Liver (tissue), 9 donors: ENCODE measurements around the gene TNFAIP8. TPM values are rescaled to one million over a fixed set of nuclear protein-coding genes. Genes with fewer than 3 reads are reported as not detected.
"Not testable (repeated sequence)": the region's sequence is repeated elsewhere in the genome, so short reads cannot be mapped to it uniquely, and the experiment has no call there.

ENCODE experiments used
- DNase-seq: peaks from one replicate; pipeline ENCODE4 v3.0.0-alpha.2; 2017; ENCODE audit warnings: low spot score
- H3K27ac ChIP-seq, 2 donors: one replicate each; pipeline ENCODE4 v1.7.0; 2013; ENCODE audit warnings: inconsistent platforms in 2 of 2, low read length in 2 of 2, control low read depth in 1 of 2, low read depth in 1 of 2, mild to moderate bottlenecking in 1 of 2
- H3K27me3 ChIP-seq, 4 donors: one replicate each; pipeline versions ENCODE4 v1.6.1 to v1.7.0; 2013; ENCODE audit warnings: low read length in 3 of 4, inconsistent platforms in 1 of 4, mild to moderate bottlenecking in 1 of 4, moderate library complexity in 1 of 4; ENCODE audit not compliant: control insufficient read depth in 4 of 4, insufficient read depth in 4 of 4
- H3K36me3 ChIP-seq, 4 donors: one replicate each; pipeline versions ENCODE4 v1.6.1 to v1.7.0; 2013; ENCODE audit warnings: low read length in 3 of 4, mild to moderate bottlenecking in 3 of 4, low read depth in 1 of 4, moderate library complexity in 1 of 4; ENCODE audit not compliant: control insufficient read depth in 4 of 4, insufficient read depth in 3 of 4
- H3K4me1 ChIP-seq, 4 donors: one replicate each; pipeline versions ENCODE4 v1.6.1 to v1.7.0; 2013; ENCODE audit warnings: low read length in 3 of 4, mild to moderate bottlenecking in 3 of 4, moderate library complexity in 1 of 4; ENCODE audit not compliant: control insufficient read depth in 4 of 4, insufficient read depth in 4 of 4
- H3K4me3 ChIP-seq, 3 donors: one replicate each; pipeline versions ENCODE4 v1.6.1 to v1.7.0; 2013; ENCODE audit warnings: low read length in 3 of 3, control low read depth in 1 of 3, low read depth in 1 of 3, mild to moderate bottlenecking in 1 of 3
- H3K9ac ChIP-seq, 2 donors: one replicate each; pipeline ENCODE4 v1.7.0; 2013; ENCODE audit warnings: low read length in 2 of 2, mild to moderate bottlenecking in 2 of 2, moderate library complexity in 2 of 2, control low read depth in 1 of 2, low read depth in 1 of 2
- H3K9me3 ChIP-seq, 4 donors: one replicate each; pipeline versions ENCODE4 v1.6.1 to v1.7.0; 2013; ENCODE audit warnings: low read length in 3 of 4; ENCODE audit not compliant: control insufficient read depth in 4 of 4
- EGR1 ChIP-seq, 2 donors: IDR thresholded peaks; 2 replicates each; pipeline ENCODE4 v1.6.1; 2016 to 2018; ENCODE audit warnings: antibody characterized with exemption in 2 of 2, low read depth in 2 of 2
- NR2F2 ChIP-seq: IDR thresholded peaks from 2 replicates; pipeline ENCODE4 v1.6.1; 2016; ENCODE audit warnings: antibody characterized with exemption
- RAD21 ChIP-seq, 2 donors: IDR thresholded peaks; 2 replicates each; pipeline ENCODE4 v1.6.1; 2016; ENCODE audit warnings: antibody characterized with exemption in 2 of 2, mild to moderate bottlenecking in 2 of 2
- REST ChIP-seq: IDR thresholded peaks from 2 replicates; pipeline ENCODE4 v1.6.1; 2016; ENCODE audit warnings: antibody characterized with exemption, mild to moderate bottlenecking
- SP1 ChIP-seq: IDR thresholded peaks from 2 replicates; pipeline ENCODE4 v1.6.1; 2018; ENCODE audit warnings: antibody characterized with exemption, mild to moderate bottlenecking
- ZBTB33 ChIP-seq: IDR thresholded peaks from 2 replicates; pipeline ENCODE4 v1.6.1; 2016; ENCODE audit warnings: antibody characterized with exemption
- WGBS: extraction: QIAGEN DNeasy Blood & Tissue Kit; methylation state at CpG from one replicate; pipeline ENCODE4 v1.1.7; 2013; 5-methylcytosine and 5-hydroxymethylcytosine counted together
- polyA plus RNA-seq, 2 donors: library from polyadenylated mRNA; stranded (reverse) in 1 of 2; unstranded in 1 of 2; fragments of 200-250 nt in 1 of 2; fragments of >200 nt in 1 of 2; fragmentation: Nextera tagmentation in 1 of 2; extraction: Ambion mirVana in 1 of 2; gene quantifications; one replicate each; pipeline versions ENCODE4 v1.2.1 to v1.2.3, GENCODE V29; 2013 to 2015
- total RNA-seq, 2 donors: library from RNA; depleted of rRNA; stranded (reverse); fragments of >200 nt; gene quantifications; one replicate each; pipeline ENCODE4 v1.2.3, GENCODE V29; 2014
- donor health status: healthy.
- donor health status: healthy.
- donor health status: healthy.
- donor health status: healthy.
- donor health status: healthy.

Gene TNFAIP8
- total and polyA plus RNA-seq, 4 donors, result 2.6 to 28.6 (median 4.4) TPM

GRCh38 chr5:119427060-119427459 lies 71.2 kb downstream of the TNFAIP8 start:
- no peak for DNase-seq
- Histone ChIP-seq H3K9me3 (no peaks in the 10 kb centered on the region), H3K27me3 (no peaks in the 10 kb centered on the region), H3K36me3 (no peaks in the 10 kb centered on the region), H3K4me1 (peaks cover 3 to 9% (median 5%) of the 10 kb centered on the region in 4 donors), H3K27ac (no peak overlapping the region), H3K4me3 (no peak overlapping the region), H3K9ac (no peak overlapping the region)
- TF ChIP-seq SP1, result no peak
- no peak for TF ChIP-seq NR2F2
- no peak for TF ChIP-seq REST
- no peak for TF ChIP-seq EGR1 (IDR thresholded peaks at IDR 0.05; ENCODE audit: low read depth in 2 of 2)
- no peak for TF ChIP-seq RAD21 (IDR thresholded peaks at IDR 0.05)
- TF ChIP-seq ZBTB33, result no peak
- 90% methylated on average over 2 of the region's 2 CpGs for WGBS

- 64% methylated on average over 4 of the region's 4 CpGs for WGBS
- H3K9me3 ChIP-seq, H3K36me3 ChIP-seq, H3K27ac ChIP-seq, H3K4me3 ChIP-seq, DNase-seq, H3K27me3 ChIP-seq, H3K9ac ChIP-seq, H3K4me1 ChIP-seq: not testable (repeated sequence)
Measured at GRCh38 chr5:119427596-119427995, 71.8 kb downstream of the TNFAIP8 start.

GRCh38 chr5:119428166-119428565 lies 72.3 kb downstream of the TNFAIP8 start:
- not testable (repeated sequence) for H3K27me3 ChIP-seq, H3K9ac ChIP-seq, H3K36me3 ChIP-seq, H3K4me1 ChIP-seq, H3K27ac ChIP-seq, H3K4me3 ChIP-seq, H3K9me3 ChIP-seq, DNase-seq
- WGBS, result 70% methylated on average over 1 of the region's 1 CpG

- H3K4me3 ChIP-seq, H3K9ac ChIP-seq, H3K27ac ChIP-seq, DNase-seq, H3K9me3 ChIP-seq, H3K27me3 ChIP-seq, H3K36me3 ChIP-seq, H3K4me1 ChIP-seq: not testable (repeated sequence)
- 89% methylated on average over 3 of the region's 3 CpGs for WGBS
Measured at GRCh38 chr5:119428574-119428973, 72.8 kb downstream of the TNFAIP8 start.

GRCh38 chr5:119432674-119433237 lies 76.9 kb downstream of the TNFAIP8 start:
- H3K9ac ChIP-seq, H3K4me1 ChIP-seq, H3K9me3 ChIP-seq, H3K27ac ChIP-seq, H3K36me3 ChIP-seq, H3K27me3 ChIP-seq, H3K4me3 ChIP-seq, DNase-seq: not testable (repeated sequence)
- WGBS, result 97% methylated on average over 10 of the region's 10 CpGs
